DMS 273 (cell line): ENCODE measurements around the gene NAA38.

Experiments used
- DNase-seq: peaks from one replicate; lab custom pipeline; 2025; ENCODE audit not compliant: unreplicated experiment; lab: John Stamatoyannopoulos, UW

Gene NAA38

GRCh38 chr17:7856811-7857712 lies at the start of gene NAA38:
TSS of gene NAA38 (minus strand) at chr17:7857559. CDS start at chr17:7857463, 96 bp downstream.
- DNase-seq: peak; percentile 98

GRCh38 chr17:7903154-7904103 lies 46.1 kb upstream of the NAA38 start:
- no peak for DNase-seq

- DNase-seq: peak; percentile 51
Measured at GRCh38 chr17:7897773-7898172, 40.4 kb upstream of the NAA38 start.

GRCh38 chr17:7897090-7897489 lies 39.7 kb upstream of the NAA38 start:
- DNase-seq: no peak

GRCh38 chr17:7894866-7895265 lies 37.5 kb upstream of the NAA38 start:
- DNase-seq: no peak

GRCh38 chr17:7894226-7894625 lies 36.9 kb upstream of the NAA38 start:
- DNase-seq: no peak

- DNase-seq: no peak
Measured at GRCh38 chr17:7893187-7893880, 36.0 kb upstream of the NAA38 start.

- DNase-seq: peak; percentile 99
Measured at GRCh38 chr17:7889166-7889955, 32.0 kb upstream of the NAA38 start.

- peak; percentile 56 for DNase-seq
Measured at GRCh38 chr17:7888184-7888920, 31.0 kb upstream of the NAA38 start, which contains the start of gene CHD3. TSS of gene CHD3 (plus strand) at chr17:7888789. CDS start at chr17:7889001, 212 bp downstream.

GRCh38 chr17:7887482-7888183 lies 30.3 kb upstream of the NAA38 start:
- DNase-seq: peak; percentile 96

- peak; percentile 74 for DNase-seq
Measured at GRCh38 chr17:7887038-7887481, 29.7 kb upstream of the NAA38 start.

GRCh38 chr17:7886227-7887037 lies 29.1 kb upstream of the NAA38 start:
- peak; percentile 61 for DNase-seq

- DNase-seq: peak; percentile 61
Measured at GRCh38 chr17:7885367-7886226, 28.2 kb upstream of the NAA38 start.

- peak; percentile 30 for DNase-seq
Measured at GRCh38 chr17:7884581-7885366, 27.4 kb upstream of the NAA38 start.

- peak; percentile 35 for DNase-seq
Measured at GRCh38 chr17:7883781-7884386, 26.5 kb upstream of the NAA38 start.

GRCh38 chr17:7882629-7883028 lies 25.3 kb upstream of the NAA38 start:
- DNase-seq: no peak
